ENCODE data around the gene CELSR1. TPM values are rescaled to one million over a fixed set of nuclear protein-coding genes. Genes with fewer than 3 reads are reported as not detected.

CELSR1 gene
- total RNA-seq, 1 donor from 2014 or later, result 27.6 TPM

GRCh38 chr22:46373159-46373558, 164.3 kb downstream of the CELSR1 start:
- Histone ChIP-seq H4K20me1 (ENCODE audit: insufficient read depth, low read length) (no peaks in the 10 kb centered on the region), H3K36me3 (ENCODE audit: insufficient read depth, low read length) (no peaks in the 10 kb centered on the region), H3K79me2 (ENCODE audit: insufficient read depth, low read length) (no peaks in the 10 kb centered on the region), H3K27ac (ENCODE audit: low read depth, low read length) (no peak overlapping the region), H3K4me2 (ENCODE audit: low read length) (no peak overlapping the region), H3K4me1 (ENCODE audit: insufficient read depth, low read length) (peaks cover 15% of the 10 kb centered on the region), H3K9me3 (ENCODE audit: insufficient read depth, low read depth, low read length) (peaks cover 2% of the 10 kb centered on the region), H2AFZ (ENCODE audit: low read depth, low read length) (no peak overlapping the region), H3K27me3 (ENCODE audit: insufficient read depth, low read length) (no peaks in the 10 kb centered on the region), H3K9ac (ENCODE audit: low read length) (no peak overlapping the region), H3K4me3 (ENCODE audit: insufficient read depth, low read depth, low read length) (no peak overlapping the region)
- H3K4me3 Mint-ChIP-seq (ENCODE audit: unreplicated experiment), result no peak overlapping the region
- peaks cover 10% of the 10 kb centered on the region for H3K27me3 Mint-ChIP-seq (ENCODE audit: low read depth, unreplicated experiment)
- FAIRE-seq (no peak), DNase-seq (ENCODE audit: low read depth) (no peak)
- H3K9me3 Mint-ChIP-seq (ENCODE audit: unreplicated experiment), result peaks cover 19% of the 10 kb centered on the region
- H3K27ac Mint-ChIP-seq (ENCODE audit: unreplicated experiment), result no peak overlapping the region
- TF ChIP-seq EZH2 (IDR thresholded peaks at IDR 0.05; ENCODE audit: insufficient read depth, low read length), result no peak
- TF ChIP-seq CTCF (IDR thresholded peaks at IDR 0.05; ENCODE audit: insufficient read depth, low read depth, low read length), result no peak
- peaks cover 38% of the 10 kb centered on the region for H3K36me3 Mint-ChIP-seq (ENCODE audit: low read depth, unreplicated experiment)
- peaks cover 3% of the 10 kb centered on the region for H3K4me1 Mint-ChIP-seq (ENCODE audit: low read depth, unreplicated experiment)

DNA sequence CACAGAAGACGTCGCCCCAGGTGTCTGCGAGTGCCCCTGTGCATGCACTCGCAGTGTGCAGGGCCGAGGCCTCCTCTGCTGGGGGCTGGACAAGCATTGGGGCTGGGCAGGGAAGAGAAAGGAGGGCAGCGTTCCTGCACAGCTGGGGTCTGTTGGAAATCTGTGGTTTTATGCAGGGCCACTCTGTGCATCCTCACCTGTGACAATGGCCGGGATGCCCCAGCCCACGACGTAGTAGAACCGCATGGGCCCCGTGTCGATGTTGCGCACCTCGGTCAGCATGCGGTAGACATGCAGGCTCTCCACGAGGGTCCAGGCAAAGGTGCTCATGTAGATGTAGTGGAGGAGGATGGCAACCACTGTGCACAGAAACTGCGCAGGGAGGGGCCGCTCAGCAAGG, 164.7 kb downstream of the CELSR1 start:
- Histone ChIP-seq H3K79me2 (ENCODE audit: insufficient read depth, low read length) (no peaks in the 10 kb centered on the region), H3K27me3 (ENCODE audit: insufficient read depth, low read length) (no peaks in the 10 kb centered on the region), H3K9me3 (ENCODE audit: insufficient read depth, low read depth, low read length) (peaks cover 2% of the 10 kb centered on the region), H4K20me1 (ENCODE audit: insufficient read depth, low read length) (no peaks in the 10 kb centered on the region), H3K27ac (ENCODE audit: low read depth, low read length) (no peak overlapping the region), H3K9ac (ENCODE audit: low read length) (no peak overlapping the region), H2AFZ (ENCODE audit: low read depth, low read length) (no peak overlapping the region), H3K4me2 (ENCODE audit: low read length) (no peak overlapping the region), H3K4me1 (ENCODE audit: insufficient read depth, low read length) (peaks cover 11% of the 10 kb centered on the region), H3K36me3 (ENCODE audit: insufficient read depth, low read length) (no peaks in the 10 kb centered on the region), H3K4me3 (ENCODE audit: insufficient read depth, low read depth, low read length) (no peak overlapping the region)
- H3K27me3 Mint-ChIP-seq (ENCODE audit: low read depth, unreplicated experiment), result peaks cover 10% of the 10 kb centered on the region
- H3K4me3 Mint-ChIP-seq (ENCODE audit: unreplicated experiment), result peak overlapping the region; percentile 20
- FAIRE-seq (no peak), DNase-seq (ENCODE audit: low read depth) (no peak)
- TF ChIP-seq CTCF (IDR thresholded peaks at IDR 0.05; ENCODE audit: insufficient read depth, low read depth, low read length) (no peak), EZH2 (IDR thresholded peaks at IDR 0.05; ENCODE audit: insufficient read depth, low read length) (no peak)
- H3K36me3 Mint-ChIP-seq (ENCODE audit: low read depth, unreplicated experiment), result peaks cover 38% of the 10 kb centered on the region
- H3K27ac Mint-ChIP-seq (ENCODE audit: unreplicated experiment), result no peak overlapping the region
- H3K9me3 Mint-ChIP-seq (ENCODE audit: unreplicated experiment), result peaks cover 19% of the 10 kb centered on the region
- H3K4me1 Mint-ChIP-seq (ENCODE audit: low read depth, unreplicated experiment), result peaks cover 3% of the 10 kb centered on the region

GRCh38 chr22:46371623-46372226, 165.7 kb downstream of the CELSR1 start:
- H3K36me3 Mint-ChIP-seq (ENCODE audit: low read depth, unreplicated experiment), result peaks cover 30% of the 10 kb centered on the region
- TF ChIP-seq EZH2 (IDR thresholded peaks at IDR 0.05; ENCODE audit: insufficient read depth, low read length), result no peak
- no peak for TF ChIP-seq CTCF (IDR thresholded peaks at IDR 0.05; ENCODE audit: insufficient read depth, low read depth, low read length)

More at GRCh38 chr22:46371623-46372226, 165.7 kb downstream of the CELSR1 start:
- Mint-ChIP-seq H3K9me3 (ENCODE audit: unreplicated experiment) (peaks cover 14% of the 10 kb centered on the region), H3K27me3 (ENCODE audit: low read depth, unreplicated experiment) (peaks cover 10% of the 10 kb centered on the region), H3K27ac (ENCODE audit: unreplicated experiment) (peak overlapping the region; percentile 55), H3K4me3 (ENCODE audit: unreplicated experiment) (no peak overlapping the region), H3K4me1 (ENCODE audit: low read depth, unreplicated experiment) (no peaks in the 10 kb centered on the region)
- H3K36me3 ChIP-seq (ENCODE audit: insufficient read depth, low read length), result no peaks in the 10 kb centered on the region
- H3K79me2 ChIP-seq (ENCODE audit: insufficient read depth, low read length), result no peaks in the 10 kb centered on the region
- H2AFZ ChIP-seq (ENCODE audit: low read depth, low read length), result no peak overlapping the region
- H3K27me3 ChIP-seq (ENCODE audit: insufficient read depth, low read length), result no peaks in the 10 kb centered on the region
- H4K20me1 ChIP-seq (ENCODE audit: insufficient read depth, low read length), result no peaks in the 10 kb centered on the region
- no peak overlapping the region for H3K9ac ChIP-seq (ENCODE audit: low read length)
- H3K4me3 ChIP-seq (ENCODE audit: insufficient read depth, low read depth, low read length), result no peak overlapping the region
- FAIRE-seq (no peak), DNase-seq (ENCODE audit: low read depth) (no peak)
- no peak overlapping the region for H3K27ac ChIP-seq (ENCODE audit: low read depth, low read length)
- H3K4me1 ChIP-seq (ENCODE audit: insufficient read depth, low read length), result peaks cover 7% of the 10 kb centered on the region
- no peak overlapping the region for H3K4me2 ChIP-seq (ENCODE audit: low read length)
- H3K9me3 ChIP-seq (ENCODE audit: insufficient read depth, low read depth, low read length), result peaks cover 2% of the 10 kb centered on the region
